ENCODE measurements around the gene ARPIN.

ARPIN gene

DNA sequence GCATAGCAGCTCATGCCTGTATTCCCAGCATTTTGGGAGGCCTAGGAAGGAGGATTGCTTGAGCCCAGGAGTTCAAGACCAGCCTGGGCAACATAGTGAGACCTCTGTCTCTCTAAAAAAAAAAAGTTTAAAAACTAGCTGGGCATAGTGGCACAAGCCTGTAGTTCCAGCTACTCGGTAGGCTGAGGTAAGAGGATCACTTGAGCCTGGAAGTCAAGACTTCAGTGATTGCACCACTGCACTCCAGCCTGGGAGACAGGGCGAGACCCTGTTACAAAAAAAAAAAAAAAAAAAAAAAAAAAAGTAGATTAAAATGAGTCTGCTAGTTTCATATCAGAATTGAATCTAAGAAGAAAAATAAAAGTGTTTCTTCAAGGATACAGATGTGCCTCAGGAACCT lies 65.7 kb downstream of the ARPIN start:
- no peak for DNase-seq (ENCODE audit: low spot score)
- in situ Hi-C loops (cut with MboI; ENCODE audit: low sequenced_read_pairs, unreplicated experiment), result no loop called here
- TF ChIP-seq, protein P1, sequence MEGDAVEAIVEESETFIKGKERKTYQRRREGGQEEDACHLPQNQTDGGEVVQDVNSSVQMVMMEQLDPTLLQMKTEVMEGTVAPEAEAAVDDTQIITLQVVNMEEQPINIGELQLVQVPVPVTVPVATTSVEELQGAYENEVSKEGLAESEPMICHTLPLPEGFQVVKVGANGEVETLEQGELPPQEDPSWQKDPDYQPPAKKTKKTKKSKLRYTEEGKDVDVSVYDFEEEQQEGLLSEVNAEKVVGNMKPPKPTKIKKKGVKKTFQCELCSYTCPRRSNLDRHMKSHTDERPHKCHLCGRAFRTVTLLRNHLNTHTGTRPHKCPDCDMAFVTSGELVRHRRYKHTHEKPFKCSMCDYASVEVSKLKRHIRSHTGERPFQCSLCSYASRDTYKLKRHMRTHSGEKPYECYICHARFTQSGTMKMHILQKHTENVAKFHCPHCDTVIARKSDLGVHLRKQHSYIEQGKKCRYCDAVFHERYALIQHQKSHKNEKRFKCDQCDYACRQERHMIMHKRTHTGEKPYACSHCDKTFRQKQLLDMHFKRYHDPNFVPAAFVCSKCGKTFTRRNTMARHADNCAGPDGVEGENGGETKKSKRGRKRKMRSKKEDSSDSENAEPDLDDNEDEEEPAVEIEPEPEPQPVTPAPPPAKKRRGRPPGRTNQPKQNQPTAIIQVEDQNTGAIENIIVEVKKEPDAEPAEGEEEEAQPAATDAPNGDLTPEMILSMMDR (IDR thresholded peaks at IDR 0.05; ENCODE audit: borderline replicate concordance, control extremely low read depth, extremely low read depth, insufficient read depth, missing control alignments), result no peak

DNA sequence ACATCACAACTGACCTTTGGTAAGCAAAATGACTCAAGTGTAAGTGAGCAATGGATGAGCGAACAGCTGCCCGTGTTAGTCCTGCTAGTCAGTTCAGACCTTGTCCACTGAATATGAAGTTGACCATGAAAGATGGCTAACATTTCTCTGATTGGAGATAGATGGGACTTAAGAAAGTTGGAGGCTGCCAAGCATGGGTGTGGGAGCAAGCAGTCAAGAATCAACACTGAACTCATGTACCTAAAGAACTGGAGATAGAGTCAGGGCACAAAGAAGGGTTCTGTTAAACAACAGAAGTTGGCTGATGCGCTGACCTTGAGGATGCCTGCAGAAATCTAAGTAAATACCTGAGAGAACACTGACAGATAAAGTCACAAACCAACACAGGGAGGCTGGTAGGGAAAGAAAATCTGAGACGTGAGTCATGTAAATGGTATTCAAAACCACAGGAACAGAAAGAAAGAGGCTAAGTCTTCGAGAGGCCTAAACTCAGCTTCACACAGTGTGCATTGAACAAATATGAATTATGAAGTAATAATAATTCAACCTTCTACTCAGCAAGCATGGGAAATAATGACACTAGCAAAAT lies 67.4 kb downstream of the ARPIN start:
- in situ Hi-C loops (cut with MboI; ENCODE audit: low sequenced_read_pairs, unreplicated experiment), result no loop called here
- DNase-seq (ENCODE audit: low spot score), result no peak
- TF ChIP-seq, protein P1 (IDR thresholded peaks at IDR 0.05; ENCODE audit: borderline replicate concordance, control extremely low read depth, extremely low read depth, insufficient read depth, missing control alignments), result no peak

Measured in GM13976 (cell line).